HEK293T (cell line): ENCODE results near the gene SKAP1.
A peak's percentile ranks its signal among the peaks of the same experiment; 100 is the strongest.

Experiments used
- CTCF ChIA-PET: fragments of 350-600 bp; formaldehyde crosslinking; extraction: SDS; loops from one replicate; lab custom pipeline; 2021; ENCODE audit warnings: antibody characterized with exemption, inconsistent platforms; lab: Yijun Ruan, JAX
- POLR2A ChIA-PET: fragments of 350-600 bp; formaldehyde crosslinking; extraction: SDS; loops from one replicate; lab custom pipeline; 2020; ENCODE audit warnings: antibody characterized with exemption, inconsistent platforms; lab: Yijun Ruan, JAX
- DNase-seq: peaks from one replicate; pipeline ENCODE4 v3.0.0; 2012; ENCODE audit warnings: mixed read lengths; ENCODE audit errors: extremely low spot score
- ARNT ChIP-seq: fragments of 450-650 bp; IDR thresholded peaks from 2 replicates; pipeline ENCODE4 v1.6.1; 2017; ENCODE audit warnings: mild to moderate bottlenecking
- BHLHE40 ChIP-seq: fragments of 450-650 bp; IDR thresholded peaks from 2 replicates; pipeline ENCODE4 v1.6.1; 2016; ENCODE audit warnings: mild to moderate bottlenecking, moderate library complexity, borderline replicate concordance
- CTBP1 ChIP-seq: fragments of 450-650 bp; IDR thresholded peaks from 2 replicates; pipeline ENCODE4 v1.6.1; 2016; ENCODE audit warnings: borderline replicate concordance
- ELF4 ChIP-seq: fragments of 450-650 bp; IDR thresholded peaks from 2 replicates; pipeline ENCODE4 v1.6.1; 2017; ENCODE audit warnings: antibody characterized with exemption
- FOXA1 ChIP-seq: fragments of 450-650 bp; IDR thresholded peaks from 2 replicates; pipeline ENCODE4 v1.6.1; 2016; ENCODE audit warnings: mild to moderate bottlenecking
- FOXK2 ChIP-seq: fragments of 450-650 bp; IDR thresholded peaks from 2 replicates; pipeline ENCODE4 v1.6.1; 2016; ENCODE audit warnings: mild to moderate bottlenecking
- FOXM1 ChIP-seq: fragments of 450-650 bp; IDR thresholded peaks from 2 replicates; pipeline ENCODE4 v1.6.1; 2017; ENCODE audit warnings: mild to moderate bottlenecking, borderline replicate concordance
- HDGF ChIP-seq: fragments of 450-650 bp; IDR thresholded peaks from 2 replicates; pipeline ENCODE4 v1.6.1; 2017; ENCODE audit warnings: antibody characterized with exemption, borderline replicate concordance
- L3MBTL2 ChIP-seq: fragments of 450-650 bp; conservative IDR thresholded peaks from 2 replicates; pipeline ENCODE4 v1.6.1; 2016; ENCODE audit warnings: mild to moderate bottlenecking
- LEF1 ChIP-seq: fragments of 450-650 bp; IDR thresholded peaks from 2 replicates; pipeline ENCODE4 v1.6.1; 2017; ENCODE audit warnings: mild to moderate bottlenecking, borderline replicate concordance
- NFRKB ChIP-seq: fragments of 450-650 bp; IDR thresholded peaks from 2 replicates; pipeline ENCODE4 v1.6.1; 2016; ENCODE audit warnings: mild to moderate bottlenecking, moderate library complexity
- SUZ12 ChIP-seq: fragments of 450-650 bp; IDR thresholded peaks from 2 replicates; pipeline ENCODE4 v1.6.1; 2016; ENCODE audit warnings: mild to moderate bottlenecking
- TARDBP ChIP-seq: fragments of 450-650 bp; IDR thresholded peaks from 2 replicates; pipeline ENCODE4 v1.6.1; 2016
- ZNF384 ChIP-seq: fragments of 450-650 bp; IDR thresholded peaks from 2 replicates; pipeline ENCODE4 v1.6.1; 2016
- TF ChIP-seq, protein P1 (sequence below): fragments of 450-650 bp; IDR thresholded peaks from 2 replicates; pipeline ENCODE4 v1.6.1; 2016

The SKAP1 gene

DNA sequence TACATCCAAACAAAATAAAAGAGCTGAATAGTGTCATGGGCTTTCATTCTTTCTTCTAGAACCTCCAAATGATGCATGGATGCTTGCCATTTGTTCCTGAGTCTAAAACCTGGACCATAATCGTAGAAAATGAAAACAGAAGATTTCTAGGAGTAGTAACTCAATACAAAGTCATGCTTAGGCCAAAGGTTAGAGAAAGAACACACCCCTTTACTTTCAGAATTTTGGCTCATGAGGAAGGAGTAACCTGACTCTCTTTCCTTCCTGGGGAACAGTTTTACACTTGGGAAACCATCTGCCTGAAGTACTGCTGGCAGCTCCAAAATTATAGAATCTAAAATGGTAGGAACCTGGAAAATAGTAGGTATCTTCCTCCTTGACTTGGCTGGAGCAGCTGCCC, 185.2 kb downstream of the SKAP1 start:
- ChIA-PET POLR2A (interaction anchor here (1.2 kb wide), 1 partner anchor 144 kb away, joined by 3 read pairs; the partner anchor contains the start of gene CBX1), CTCF (interaction anchor here (1.0 to 1.6 kb wide), 3 partner anchors 10 to 81 kb away, joined by 3 to 4 read pairs (median 4); no protein-coding TSS in a partner anchor)
- no peak for DNase-seq
- no peak for TF ChIP-seq HDGF
- no peak for TF ChIP-seq FOXK2
- TF ChIP-seq L3MBTL2 = no peak
- no peak for TF ChIP-seq ELF4
- TF ChIP-seq LEF1 = no peak
- no peak for TF ChIP-seq SUZ12
- TF ChIP-seq FOXA1 = no peak
- TF ChIP-seq ZNF384 = no peak
- TF ChIP-seq, protein P1, sequence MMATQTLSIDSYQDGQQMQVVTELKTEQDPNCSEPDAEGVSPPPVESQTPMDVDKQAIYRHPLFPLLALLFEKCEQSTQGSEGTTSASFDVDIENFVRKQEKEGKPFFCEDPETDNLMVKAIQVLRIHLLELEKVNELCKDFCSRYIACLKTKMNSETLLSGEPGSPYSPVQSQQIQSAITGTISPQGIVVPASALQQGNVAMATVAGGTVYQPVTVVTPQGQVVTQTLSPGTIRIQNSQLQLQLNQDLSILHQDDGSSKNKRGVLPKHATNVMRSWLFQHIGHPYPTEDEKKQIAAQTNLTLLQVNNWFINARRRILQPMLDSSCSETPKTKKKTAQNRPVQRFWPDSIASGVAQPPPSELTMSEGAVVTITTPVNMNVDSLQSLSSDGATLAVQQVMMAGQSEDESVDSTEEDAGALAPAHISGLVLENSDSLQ = no peak
- no peak for TF ChIP-seq FOXM1
- no peak for TF ChIP-seq NFRKB
- no peak for TF ChIP-seq TARDBP
- no peak for TF ChIP-seq BHLHE40

- ChIA-PET POLR2A (interaction anchor here (1.0 to 1.2 kb wide), 2 partner anchors 11 to 143 kb away, joined by 3 to 4 read pairs; partner anchors contain the start of gene CBX1), CTCF (interaction anchor here (0.5 to 1.6 kb wide), 5 partner anchors 10 to 247 kb away, joined by 3 to 4 read pairs (median 4); no protein-coding TSS in a partner anchor)
- DNase-seq = no peak
- TF ChIP-seq SUZ12 = no peak
- TF ChIP-seq FOXA1 = no peak
- no peak for TF ChIP-seq NFRKB
- no peak for TF ChIP-seq BHLHE40
- TF ChIP-seq, protein P1 = peak; percentile 78
- TF ChIP-seq LEF1 = no peak
These were observed 185.8 kb downstream of the SKAP1 start for GRCh38 chr17:48244121-48244711.

DNA sequence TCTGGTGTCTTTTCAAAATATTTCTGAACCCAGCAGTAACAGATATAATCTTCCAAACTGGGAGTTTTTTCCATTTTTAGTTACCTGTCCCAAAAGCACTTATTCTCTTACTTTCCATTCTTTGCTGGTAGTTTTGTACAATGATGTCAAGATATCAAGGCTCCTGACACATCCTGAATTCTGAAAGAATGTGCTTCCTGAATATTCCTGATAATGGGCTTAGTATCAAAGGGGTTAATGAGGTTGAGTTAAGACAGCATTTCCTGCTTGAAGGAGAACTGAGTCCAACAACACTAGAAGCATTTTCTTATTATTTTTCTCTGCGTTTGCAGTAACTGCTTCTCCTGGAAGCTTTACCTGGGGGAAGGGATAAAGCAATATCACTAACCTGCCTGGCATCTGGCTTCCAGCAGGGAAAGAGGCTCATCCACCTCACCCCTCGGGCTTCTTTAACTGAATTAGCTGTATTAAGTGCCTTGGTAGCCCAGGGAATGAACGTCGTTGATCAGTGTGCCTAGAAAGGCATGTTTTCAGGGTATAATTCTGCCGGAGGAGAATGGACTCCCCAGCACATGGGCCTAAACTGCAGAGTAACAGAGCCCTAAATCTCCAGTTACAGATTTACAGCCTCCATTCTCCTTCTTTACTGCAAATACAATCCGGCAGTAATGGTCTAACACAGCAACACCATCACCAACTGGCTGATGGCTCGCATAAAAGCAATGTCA, 188.1 kb downstream of the SKAP1 start:
- ChIA-PET CTCF (interaction anchor here (0.6 to 3.4 kb wide), 3 partner anchors 13 to 19 kb away, joined by 3 to 13 read pairs (median 4); no protein-coding TSS in a partner anchor), POLR2A (no interaction called here)
- no peak for DNase-seq
- no peak for TF ChIP-seq TARDBP
- TF ChIP-seq, protein P1 = peak; percentile 63

- POLR2A ChIA-PET = no interaction called here
- DNase-seq = no peak
- TF ChIP-seq, protein P1 = peak; percentile 31; the same call in 1 of the 2 replicates
- TF ChIP-seq ARNT = no peak
- CTCF ChIA-PET = interaction anchor here (0.6 to 3.4 kb wide), 4 partner anchors 13 to 115 kb away, joined by 3 to 13 read pairs (median 3); no protein-coding TSS in a partner anchor
These were observed 188.9 kb downstream of the SKAP1 start for GRCh38 chr17:48241131-48241591.

GRCh38 chr17:48240562-48241130, 189.4 kb downstream of the SKAP1 start:
- DNase-seq = peak; percentile 41
- POLR2A ChIA-PET = no interaction called here
- TF ChIP-seq LEF1 (peak; percentile 37; the same call in 1 of the 2 replicates), CTBP1 (0 out of 2 replicates have a peak, but pooled peaks have one; percentile 0), FOXK2 (no peak), L3MBTL2 (peak; percentile 48; the same call in 1 of the 2 replicates)
- TF ChIP-seq, protein P1 = 0 out of 2 replicates have a peak, but pooled peaks have one; percentile 14
- CTCF ChIA-PET = interaction anchor here (0.6 to 3.4 kb wide), 6 partner anchors 12 to 399 kb away, joined by 3 to 13 read pairs (median 3); no protein-coding TSS in a partner anchor
